Activated CD8-positive, alpha-beta memory T cell treated with anti-CD3 and anti-CD28 coated beads, Interleukin-2, amount 50 U/mL, for 1 hour (primary cell): ENCODE results near the gene WDR45.

Experiments
- DNase-seq: peaks from one replicate; pipeline ENCODE4 v3.0.0-alpha.2; 2020; ENCODE audit errors: extremely low read depth

Gene WDR45

DNA sequence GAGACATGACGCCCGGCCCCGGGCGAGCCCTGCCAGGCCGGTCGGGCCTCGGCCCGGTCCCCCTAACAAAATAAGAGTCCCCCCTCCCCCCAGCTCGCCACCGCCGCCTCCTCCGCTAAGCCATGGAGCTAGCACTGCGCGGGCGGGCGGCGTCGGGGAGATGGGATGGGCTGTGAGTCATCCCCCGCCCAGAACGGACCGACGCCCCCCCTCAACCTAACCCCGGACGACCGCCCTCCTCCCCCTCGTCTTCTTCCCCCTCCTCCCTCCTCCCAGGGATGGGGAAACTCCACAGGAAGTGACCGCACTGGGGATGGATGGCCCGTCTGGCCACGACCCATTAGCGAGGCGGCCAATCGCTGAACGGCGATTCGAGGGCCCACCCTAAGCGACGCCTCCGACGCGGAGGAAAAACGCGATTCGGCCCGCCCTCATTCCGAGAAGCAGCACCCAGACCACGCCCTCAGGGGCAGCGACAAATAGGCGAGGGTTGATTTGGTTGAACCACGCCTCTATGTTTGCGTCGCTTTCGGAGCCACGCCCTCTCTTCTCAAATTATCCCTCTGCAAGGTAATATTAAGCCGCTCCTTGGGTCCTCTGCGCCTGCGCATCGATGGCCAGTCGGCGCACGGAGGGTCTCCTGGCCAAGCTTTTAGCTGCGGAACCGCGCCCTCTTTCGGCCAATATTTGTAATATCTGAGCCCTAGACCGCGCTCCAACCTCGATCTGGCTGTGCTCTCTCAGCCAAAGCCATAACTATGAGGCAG lies 36.3 kb downstream of the WDR45 start, which contains the start of gene TFE3:
TSS of gene TFE3 (minus strand) at position 138 of the 767 bp plus-strand sequence. CDS start at position 7, 131 bp downstream.
- peak; percentile 93 for DNase-seq

DNA sequence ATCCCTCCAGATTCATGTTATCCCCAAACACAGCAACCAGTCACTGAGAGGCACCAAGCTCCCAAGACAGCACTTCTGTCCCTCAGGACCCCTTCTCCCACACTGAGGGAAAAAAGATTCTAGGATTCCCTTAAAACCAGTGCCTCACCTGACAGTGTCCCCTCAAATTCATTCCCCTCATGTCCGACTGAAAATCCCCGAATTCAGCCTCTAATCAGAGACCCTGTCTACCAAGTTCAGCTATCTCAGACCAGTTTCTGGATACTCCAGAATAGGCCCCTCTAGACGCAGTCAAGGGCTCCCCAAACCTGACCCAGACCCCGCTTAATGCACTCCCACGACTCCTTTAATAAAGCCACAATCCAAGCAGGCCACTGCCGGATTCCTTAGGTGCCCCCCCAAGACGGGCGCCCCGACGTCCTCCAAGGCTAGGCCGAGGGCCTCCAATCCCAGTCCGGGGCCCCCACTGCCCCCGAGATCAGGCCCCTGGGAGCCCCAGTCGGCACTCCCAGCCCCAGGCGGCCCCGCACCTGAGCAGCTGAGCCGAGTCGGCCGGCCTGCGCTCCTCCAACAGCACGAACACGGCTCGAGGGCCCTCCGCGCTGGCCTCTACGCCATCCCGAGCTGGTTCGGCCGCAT lies 37.0 kb downstream of the WDR45 start:
- no peak for DNase-seq

DNA sequence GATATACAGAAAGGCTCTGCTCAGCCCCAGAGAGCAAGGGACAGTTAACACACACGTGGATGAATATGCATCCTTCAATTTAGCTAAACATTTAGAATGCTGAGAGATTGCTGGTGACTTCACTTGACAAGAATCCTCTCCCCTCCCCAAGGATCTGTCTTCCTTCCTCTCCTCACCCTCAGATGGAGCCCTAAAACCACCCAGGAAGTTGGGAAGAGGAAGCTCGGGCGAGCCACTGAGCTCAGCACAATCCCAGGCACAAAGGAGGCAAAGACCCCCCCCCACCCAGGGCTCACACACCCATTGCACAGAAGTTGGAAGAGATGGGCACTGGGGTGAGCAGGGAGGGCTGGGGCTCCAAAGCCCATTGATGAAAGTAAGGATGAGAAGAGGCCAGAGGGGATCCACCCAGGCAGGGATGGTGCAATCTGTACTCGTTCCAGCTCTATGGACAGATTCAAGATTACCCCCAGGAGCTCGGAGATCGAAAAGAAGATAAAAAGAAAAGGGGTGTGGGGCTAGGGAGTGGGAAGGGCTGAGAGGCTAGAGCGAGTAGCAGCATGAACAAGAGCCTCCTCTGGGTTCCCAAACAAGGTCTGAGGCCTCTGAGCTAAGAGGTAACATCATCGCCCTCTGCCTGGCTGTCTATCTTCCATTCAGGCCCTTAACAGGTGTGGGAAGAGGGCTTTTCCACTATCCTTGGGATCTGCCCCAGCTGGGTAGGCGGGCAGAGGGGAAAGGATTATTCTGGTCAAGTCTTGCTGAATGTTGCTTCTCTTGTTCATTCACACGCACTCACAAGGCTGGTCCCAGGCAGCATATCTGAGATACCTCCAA lies 37.7 kb downstream of the WDR45 start:
- DNase-seq, result no peak

DNA sequence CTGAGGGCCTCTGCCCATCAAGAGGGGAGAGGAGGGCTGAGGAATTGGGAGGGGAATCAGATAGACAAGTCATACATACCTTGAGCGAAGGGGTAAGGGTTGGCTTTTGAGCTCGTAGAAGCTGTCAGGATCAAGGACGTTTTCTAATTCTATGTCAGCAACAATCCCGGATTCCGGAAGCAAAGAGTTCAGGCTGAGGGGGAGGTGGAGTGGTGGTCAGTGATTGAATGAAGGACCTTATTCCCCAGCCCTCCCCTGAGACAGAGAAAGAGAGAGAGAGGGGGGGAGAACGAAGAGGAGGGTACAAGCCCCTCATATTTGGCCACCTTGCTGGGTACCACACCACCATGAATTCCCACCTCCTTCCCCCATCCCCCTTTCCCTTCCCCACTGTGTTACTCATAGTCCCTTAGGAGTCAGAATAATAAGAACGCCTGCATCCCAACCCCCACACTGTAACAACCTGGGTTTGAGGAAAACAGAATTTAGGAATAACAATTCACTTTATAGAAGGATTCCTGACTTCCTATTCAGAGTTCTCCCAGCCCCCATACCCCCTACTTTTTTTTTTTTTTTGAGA lies 39.2 kb downstream of the WDR45 start:
- no peak for DNase-seq

DNA sequence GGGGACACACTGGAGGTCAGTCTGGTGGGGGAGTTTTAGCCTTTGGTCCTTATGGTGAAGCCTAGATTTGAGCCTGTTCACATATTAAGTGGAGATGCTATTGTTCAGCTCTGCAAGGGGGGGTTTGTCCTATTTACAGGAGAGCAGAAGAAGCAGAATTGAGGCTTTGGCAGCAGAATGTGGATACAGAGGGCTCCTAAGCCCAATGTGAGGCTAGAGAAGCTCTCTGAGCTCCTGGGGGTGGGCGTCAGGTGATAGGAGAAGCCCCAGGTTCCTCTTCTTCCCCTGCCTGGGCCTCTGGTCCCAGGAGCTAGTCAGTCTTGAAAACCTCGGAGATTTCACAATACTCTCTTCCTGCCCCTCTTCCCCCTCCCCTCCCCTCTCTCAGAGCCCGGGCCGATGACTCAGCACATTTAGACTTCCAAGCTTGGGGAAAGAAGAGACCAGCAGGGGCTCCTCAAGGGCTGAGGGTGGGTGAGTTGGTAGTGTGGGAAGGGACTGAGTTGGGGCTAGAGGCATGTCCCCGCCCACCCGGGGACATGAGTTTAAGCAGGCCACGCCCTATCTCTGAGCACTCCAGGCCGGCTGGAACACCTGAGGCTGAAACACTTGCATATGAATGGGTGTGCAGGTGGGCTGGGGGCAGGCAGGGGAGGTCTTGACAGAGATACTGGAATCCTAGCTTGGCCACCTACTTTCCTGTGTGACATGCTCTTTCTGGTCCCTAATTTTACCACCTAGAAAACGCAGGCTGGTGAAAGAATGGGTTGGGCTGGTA lies 39.9 kb downstream of the WDR45 start:
- DNase-seq, result no peak

DNA sequence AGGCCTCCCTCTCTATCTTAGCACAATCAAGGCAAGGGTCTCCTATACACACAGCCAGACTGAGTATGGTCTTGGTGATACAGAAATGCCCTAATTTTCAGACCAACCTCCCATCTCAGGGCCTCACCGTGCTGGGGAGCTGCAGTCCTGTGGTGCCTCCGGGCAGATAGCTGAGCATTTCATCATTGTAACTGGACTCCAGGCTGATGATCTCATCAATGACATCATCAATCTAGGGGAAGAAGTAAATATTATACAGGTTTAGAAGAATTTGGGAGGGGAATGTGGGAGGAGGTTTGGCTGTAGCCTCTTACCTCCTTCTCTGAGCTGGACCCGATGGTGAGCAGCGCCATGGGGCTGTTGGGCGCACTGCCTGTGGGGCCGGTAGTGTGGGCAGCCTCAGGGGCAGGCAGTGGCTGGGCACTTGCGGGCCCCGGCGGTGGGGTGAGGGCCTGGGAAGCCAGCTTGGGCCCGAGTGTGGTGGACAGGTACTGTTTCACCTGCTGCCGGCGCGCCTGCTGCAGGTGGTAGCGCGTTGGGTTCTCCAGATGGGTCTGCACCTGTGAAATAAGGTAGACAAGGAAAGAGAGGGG lies 41.7 kb downstream of the WDR45 start:
- no peak for DNase-seq

DNA sequence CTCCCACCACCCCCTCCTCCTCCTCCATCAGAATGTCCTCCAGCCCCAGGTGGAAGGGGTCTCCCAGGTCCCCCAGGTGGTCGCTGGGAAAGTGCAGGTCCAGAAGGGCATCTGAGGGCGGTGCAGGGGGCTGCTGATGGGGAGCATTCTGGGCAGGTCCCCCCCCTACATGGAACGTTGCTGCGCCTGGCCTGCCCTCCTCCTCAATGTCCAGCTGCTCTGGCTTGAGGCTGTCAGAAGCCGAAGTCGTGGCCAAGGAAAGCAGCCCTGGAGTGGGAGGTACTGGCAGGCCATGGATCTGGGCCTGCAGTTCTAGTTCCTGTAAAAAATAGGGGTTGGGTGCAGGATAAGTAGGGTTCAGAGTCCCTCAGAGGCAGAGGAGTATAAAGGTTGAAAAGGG lies 49.4 kb downstream of the WDR45 start:
- DNase-seq, result no peak

DNA sequence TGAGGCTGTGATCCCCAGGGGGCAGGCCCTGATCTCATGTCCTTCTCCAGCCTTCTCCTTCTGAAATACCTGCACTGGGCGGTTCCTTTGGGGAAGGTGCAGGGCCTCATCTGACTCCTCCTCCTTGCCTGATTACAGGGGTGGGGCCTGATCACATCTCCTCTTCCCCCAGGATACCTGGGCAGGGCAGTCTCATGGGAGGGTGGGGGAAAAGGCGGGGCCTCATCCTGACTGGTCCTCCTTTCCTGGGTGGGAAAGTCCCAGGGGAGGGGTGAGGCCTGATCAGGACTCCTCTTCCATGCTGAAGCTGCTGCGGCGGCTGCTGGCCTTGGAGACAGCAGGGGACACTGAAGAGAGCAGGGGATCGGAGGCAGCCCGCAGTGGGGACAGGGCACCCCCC lies 49.8 kb downstream of the WDR45 start:
- no peak for DNase-seq
